ENCODE data around the gene ARHGEF10L. TPM values are rescaled to one million over a fixed set of nuclear protein-coding genes. Genes with fewer than 3 reads are reported as not detected.
A peak's percentile ranks its signal among the peaks of the same experiment; 100 is the strongest.

The ARHGEF10L gene
- total RNA-seq, 1 donor = 39.1 TPM

DNA sequence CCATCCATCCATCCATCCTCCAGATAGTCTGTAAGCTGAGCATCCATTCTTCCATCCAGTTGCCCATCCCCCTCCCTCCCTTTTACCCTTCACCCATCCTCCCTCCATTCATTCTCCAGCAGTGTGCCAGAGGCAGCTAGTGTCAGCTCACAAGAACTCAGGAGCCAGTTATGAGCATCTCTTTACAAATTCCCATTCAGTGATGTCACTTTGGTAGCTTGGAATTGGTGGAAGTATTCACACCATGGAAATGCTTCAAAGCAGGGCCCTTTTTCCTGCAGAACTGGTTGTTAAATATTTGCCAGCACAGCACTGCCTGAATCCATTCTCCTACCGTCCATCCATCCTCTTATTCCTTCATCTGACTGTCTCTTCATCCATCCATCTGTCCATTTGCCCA is 72.5 kb downstream of the ARHGEF10L start:
- Histone ChIP-seq H3K9me3 (ENCODE audit: low read depth, low read length) (no peaks in the 10 kb centered on the region), H3K4me1 (ENCODE audit: insufficient read depth, low read length) (peaks cover 9% of the 10 kb centered on the region), H3K27ac (ENCODE audit: low read depth, low read length) (no peak overlapping the region), H4K20me1 (ENCODE audit: insufficient read depth, low read length) (no peaks in the 10 kb centered on the region), H3K4me3 (ENCODE audit: insufficient read depth, low read length) (no peak overlapping the region), H3K4me2 (ENCODE audit: insufficient read depth, low read length) (no peak overlapping the region), H3K79me2 (ENCODE audit: insufficient read depth, low read length) (no peaks in the 10 kb centered on the region), H3K36me3 (ENCODE audit: insufficient read depth, low read length) (no peaks in the 10 kb centered on the region), H3K27me3 (ENCODE audit: insufficient read depth, low read length) (no peaks in the 10 kb centered on the region), H2AFZ (ENCODE audit: low read length) (no peak overlapping the region)
- TF ChIP-seq, protein P1, sequence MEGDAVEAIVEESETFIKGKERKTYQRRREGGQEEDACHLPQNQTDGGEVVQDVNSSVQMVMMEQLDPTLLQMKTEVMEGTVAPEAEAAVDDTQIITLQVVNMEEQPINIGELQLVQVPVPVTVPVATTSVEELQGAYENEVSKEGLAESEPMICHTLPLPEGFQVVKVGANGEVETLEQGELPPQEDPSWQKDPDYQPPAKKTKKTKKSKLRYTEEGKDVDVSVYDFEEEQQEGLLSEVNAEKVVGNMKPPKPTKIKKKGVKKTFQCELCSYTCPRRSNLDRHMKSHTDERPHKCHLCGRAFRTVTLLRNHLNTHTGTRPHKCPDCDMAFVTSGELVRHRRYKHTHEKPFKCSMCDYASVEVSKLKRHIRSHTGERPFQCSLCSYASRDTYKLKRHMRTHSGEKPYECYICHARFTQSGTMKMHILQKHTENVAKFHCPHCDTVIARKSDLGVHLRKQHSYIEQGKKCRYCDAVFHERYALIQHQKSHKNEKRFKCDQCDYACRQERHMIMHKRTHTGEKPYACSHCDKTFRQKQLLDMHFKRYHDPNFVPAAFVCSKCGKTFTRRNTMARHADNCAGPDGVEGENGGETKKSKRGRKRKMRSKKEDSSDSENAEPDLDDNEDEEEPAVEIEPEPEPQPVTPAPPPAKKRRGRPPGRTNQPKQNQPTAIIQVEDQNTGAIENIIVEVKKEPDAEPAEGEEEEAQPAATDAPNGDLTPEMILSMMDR (IDR thresholded peaks at IDR 0.05; ENCODE audit: extremely low read depth, low read depth, low read length) = no peak
- peak; percentile 93 for DNase-seq (ENCODE audit: insufficient read length, low spot score, missing footprints)

DNA sequence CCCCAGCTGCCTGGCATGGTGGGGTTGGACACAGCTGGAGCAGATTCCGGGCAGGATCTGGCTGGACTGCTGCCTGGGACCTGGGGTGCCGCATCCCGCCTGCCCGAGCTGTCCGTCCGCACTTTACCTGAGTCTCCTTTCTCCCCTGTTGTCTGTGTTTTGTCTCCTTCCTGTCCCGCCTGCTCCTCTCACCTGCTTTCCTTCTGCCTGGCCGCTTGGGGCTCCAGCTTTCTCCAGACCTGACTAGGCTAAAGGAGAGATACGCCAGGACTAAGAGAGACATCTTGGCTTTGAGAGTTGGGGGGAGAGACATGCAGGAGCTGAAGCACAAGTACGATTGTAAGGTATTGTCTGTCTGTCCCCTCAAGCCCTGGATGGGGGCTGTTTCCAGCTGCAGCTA is 73.3 kb downstream of the ARHGEF10L start:
- TF ChIP-seq, protein P1 (IDR thresholded peaks at IDR 0.05; ENCODE audit: extremely low read depth, low read depth, low read length) = no peak
- Histone ChIP-seq H2AFZ (ENCODE audit: low read length) (no peak overlapping the region), H3K79me2 (ENCODE audit: insufficient read depth, low read length) (peaks cover under 1% of the 10 kb centered on the region), H3K4me3 (ENCODE audit: insufficient read depth, low read length) (no peak overlapping the region), H3K27me3 (ENCODE audit: insufficient read depth, low read length) (no peaks in the 10 kb centered on the region), H3K27ac (ENCODE audit: low read depth, low read length) (no peak overlapping the region), H3K4me1 (ENCODE audit: insufficient read depth, low read length) (peaks cover 13% of the 10 kb centered on the region), H3K36me3 (ENCODE audit: insufficient read depth, low read length) (no peaks in the 10 kb centered on the region), H4K20me1 (ENCODE audit: insufficient read depth, low read length) (no peaks in the 10 kb centered on the region), H3K9me3 (ENCODE audit: low read depth, low read length) (no peaks in the 10 kb centered on the region), H3K4me2 (ENCODE audit: insufficient read depth, low read length) (no peak overlapping the region)
- DNase-seq (ENCODE audit: insufficient read length, low spot score, missing footprints) = no peak

DNA sequence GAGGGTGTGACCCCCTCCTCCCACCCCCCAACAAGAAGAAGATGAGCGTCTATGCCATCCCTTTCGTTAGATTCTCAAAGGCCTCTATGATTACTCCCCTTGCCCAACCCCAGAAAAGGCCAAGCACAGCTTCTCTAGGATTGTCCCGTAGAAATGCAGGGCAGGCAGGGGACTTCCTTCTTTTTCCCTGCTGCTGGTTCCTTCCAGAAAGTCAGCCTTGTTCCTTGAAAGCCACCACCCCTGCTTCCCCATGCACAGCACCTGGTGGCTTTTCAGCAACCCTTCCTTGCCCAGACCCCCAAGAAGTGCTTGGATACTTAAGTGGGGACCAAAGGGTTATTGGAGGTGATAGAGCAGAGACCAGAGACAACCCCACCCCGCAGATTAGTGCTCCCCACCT is 75.1 kb downstream of the ARHGEF10L start:
- Histone ChIP-seq H3K27me3 (ENCODE audit: insufficient read depth, low read length) (no peaks in the 10 kb centered on the region), H3K27ac (ENCODE audit: low read depth, low read length) (no peak overlapping the region), H3K36me3 (ENCODE audit: insufficient read depth, low read length) (no peaks in the 10 kb centered on the region), H3K4me2 (ENCODE audit: insufficient read depth, low read length) (no peak overlapping the region), H2AFZ (ENCODE audit: low read length) (no peak overlapping the region), H3K4me1 (ENCODE audit: insufficient read depth, low read length) (peaks cover 26% of the 10 kb centered on the region), H4K20me1 (ENCODE audit: insufficient read depth, low read length) (no peaks in the 10 kb centered on the region), H3K4me3 (ENCODE audit: insufficient read depth, low read length) (no peak overlapping the region), H3K9me3 (ENCODE audit: low read depth, low read length) (no peaks in the 10 kb centered on the region), H3K79me2 (ENCODE audit: insufficient read depth, low read length) (peaks cover 11% of the 10 kb centered on the region)
- TF ChIP-seq, protein P1 (IDR thresholded peaks at IDR 0.05; ENCODE audit: extremely low read depth, low read depth, low read length) = no peak
- DNase-seq (ENCODE audit: insufficient read length, low spot score, missing footprints) = peak; percentile 61

DNA sequence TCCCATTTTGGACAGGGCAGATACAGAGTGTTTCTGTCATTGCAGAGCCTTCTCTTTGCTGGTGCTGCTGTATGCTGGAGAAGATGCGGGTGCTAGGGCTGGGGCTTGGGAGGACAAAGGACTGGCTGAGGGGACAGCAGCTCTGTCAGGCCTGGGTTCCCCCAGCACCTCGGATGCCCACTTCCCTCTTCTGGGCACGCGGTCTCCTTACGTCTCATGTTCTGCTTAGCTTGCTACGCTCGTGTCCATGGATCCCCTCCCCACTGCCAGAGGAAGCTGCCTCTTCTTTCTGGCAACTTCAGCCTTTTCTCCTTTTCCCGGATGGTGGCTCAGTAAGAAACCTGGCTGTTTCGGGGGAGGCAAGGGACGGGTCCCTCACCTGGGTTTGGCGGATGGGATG is 75.7 kb downstream of the ARHGEF10L start:
- no peaks in the 10 kb centered on the region for H3K36me3 ChIP-seq (ENCODE audit: insufficient read depth, low read length)
- H4K20me1 ChIP-seq (ENCODE audit: insufficient read depth, low read length) = no peaks in the 10 kb centered on the region
- H2AFZ ChIP-seq (ENCODE audit: low read length) = no peak overlapping the region
- no peak overlapping the region for H3K4me2 ChIP-seq (ENCODE audit: insufficient read depth, low read length)
- peak; percentile 64 for DNase-seq (ENCODE audit: insufficient read length, low spot score, missing footprints)
- no peaks in the 10 kb centered on the region for H3K27me3 ChIP-seq (ENCODE audit: insufficient read depth, low read length)
- no peak overlapping the region for H3K4me3 ChIP-seq (ENCODE audit: insufficient read depth, low read length)
- peaks cover 17% of the 10 kb centered on the region for H3K79me2 ChIP-seq (ENCODE audit: insufficient read depth, low read length)
- no peak overlapping the region for H3K27ac ChIP-seq (ENCODE audit: low read depth, low read length)
- H3K9me3 ChIP-seq (ENCODE audit: low read depth, low read length) = no peaks in the 10 kb centered on the region
- TF ChIP-seq, protein P1 (IDR thresholded peaks at IDR 0.05; ENCODE audit: extremely low read depth, low read depth, low read length) = no peak
- H3K4me1 ChIP-seq (ENCODE audit: insufficient read depth, low read length) = peaks cover 26% of the 10 kb centered on the region
